Measurements from ENCODE around the gene ITPA. TPM values are rescaled to one million over a fixed set of nuclear protein-coding genes. Genes with fewer than 3 reads are reported as not detected.

ITPA gene
- total and polyA plus RNA-seq, 2 of the 4 experiments (the other 2 are of a cell fraction), result 32.4 to 49.0 TPM

DNA sequence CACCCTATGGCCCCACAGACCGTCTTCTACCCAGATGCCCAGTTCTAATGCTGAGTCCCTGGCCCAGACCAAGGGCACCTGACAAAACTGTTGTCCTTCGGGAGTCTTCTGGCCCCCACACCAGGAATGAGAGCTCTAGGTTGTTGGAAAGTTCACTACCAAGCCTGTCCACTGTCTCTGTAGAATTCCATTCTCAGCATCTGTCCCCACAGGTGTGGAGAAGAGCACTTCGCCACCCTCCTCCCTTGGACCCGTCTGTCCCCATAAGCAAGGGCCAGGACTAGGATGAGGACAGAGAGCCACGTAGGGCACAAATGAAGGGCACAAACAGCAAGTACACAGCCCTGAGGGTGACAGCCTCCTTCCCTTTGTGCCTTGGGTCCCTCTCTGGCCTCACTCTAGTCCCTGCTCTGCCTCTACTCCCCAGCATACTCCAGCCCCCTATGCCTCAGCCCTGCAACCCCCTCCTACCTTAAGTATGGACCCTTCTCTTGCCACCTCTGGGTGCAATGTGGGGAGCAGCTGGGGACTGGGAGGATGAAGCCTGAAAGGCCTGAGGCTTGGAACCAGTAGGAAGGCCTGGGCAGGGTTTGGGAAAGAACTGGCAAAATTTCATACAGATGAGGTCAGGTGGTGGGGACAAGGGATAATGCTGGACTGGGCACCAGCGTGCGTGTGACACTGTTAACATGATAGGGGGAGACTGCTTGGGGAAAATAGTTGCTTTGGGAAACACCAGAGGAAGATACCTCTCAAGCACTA lies 40.3 kb upstream of the ITPA start:
- no peak overlapping the region for H3K56ac ChIP-seq (ENCODE audit: extremely low read depth, insufficient read depth, low read length)
- H3K4ac ChIP-seq (ENCODE audit: low read depth, low read length), result no peak overlapping the region
- no peaks in the 10 kb centered on the region for H3K36me3 ChIP-seq (ENCODE audit: control insufficient read depth, insufficient read depth, low read length)
- no peak for DNase-seq
- no peak overlapping the region for H3K4me3 ChIP-seq (ENCODE audit: insufficient read depth, low read depth, low read length)
- H3K9me1 ChIP-seq (ENCODE audit: insufficient read depth, low read length), result no peaks in the 10 kb centered on the region
- no CpG with 5 or more reads among the region's 7 CpGs for WGBS, 2 experiments (ENCODE audit: extremely low coverage in 2 of 2, insufficient read length in 1 of 2)
- H2AK9ac ChIP-seq (replicated peaks; ENCODE audit: low read depth, low read length, poor library complexity), result no peak overlapping the region
- H2AFZ ChIP-seq (replicated peaks; ENCODE audit: low read length, poor library complexity), result no peak overlapping the region
- no peak overlapping the region for H3K14ac ChIP-seq (replicated peaks; ENCODE audit: low read depth, low read length)
- H4K20me1 ChIP-seq (ENCODE audit: insufficient read depth, low read length), result no peaks in the 10 kb centered on the region
- no TSS peak for BruUV-seq (replicated peaks)
- no peak overlapping the region for H4K5ac ChIP-seq (ENCODE audit: low read depth, low read length)
- no peak overlapping the region for H4K91ac ChIP-seq (ENCODE audit: insufficient read depth, low read depth, low read length)
- dilution Hi-C loops (cut with HindIII; ENCODE audit: low sequenced_read_pairs, unreplicated experiment) (no loop called here), intact Hi-C loops (cut with micrococcal nuclease) (no loop called here), in situ Hi-C loops (cut with MboI; ENCODE audit: low sequenced_read_pairs) (no loop called here)
- no peak overlapping the region for H3K9ac ChIP-seq (ENCODE audit: low read depth, low read length)
- POLR2A ChIA-PET (ENCODE audit: unreplicated experiment), result no interaction called here
- H3K27me3 ChIP-seq (ENCODE audit: control insufficient read depth, insufficient read depth, low read length), result peaks cover 31% of the 10 kb centered on the region
- H2BK5ac ChIP-seq (ENCODE audit: low read depth, low read length, poor library complexity, severe bottlenecking), result no peak overlapping the region
- CTCF ChIA-PET, result no interaction called here
- no peak for TF ChIP-seq POLR2A (IDR thresholded peaks at IDR 0.05; ENCODE audit: low read depth, low read length)
- TF ChIP-seq, protein P1, sequence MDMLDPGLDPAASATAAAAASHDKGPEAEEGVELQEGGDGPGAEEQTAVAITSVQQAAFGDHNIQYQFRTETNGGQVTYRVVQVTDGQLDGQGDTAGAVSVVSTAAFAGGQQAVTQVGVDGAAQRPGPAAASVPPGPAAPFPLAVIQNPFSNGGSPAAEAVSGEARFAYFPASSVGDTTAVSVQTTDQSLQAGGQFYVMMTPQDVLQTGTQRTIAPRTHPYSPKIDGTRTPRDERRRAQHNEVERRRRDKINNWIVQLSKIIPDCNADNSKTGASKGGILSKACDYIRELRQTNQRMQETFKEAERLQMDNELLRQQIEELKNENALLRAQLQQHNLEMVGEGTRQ (IDR thresholded peaks at IDR 0.05; ENCODE audit: low read depth, low read length), result no peak
- TF ChIP-seq, protein P2, sequence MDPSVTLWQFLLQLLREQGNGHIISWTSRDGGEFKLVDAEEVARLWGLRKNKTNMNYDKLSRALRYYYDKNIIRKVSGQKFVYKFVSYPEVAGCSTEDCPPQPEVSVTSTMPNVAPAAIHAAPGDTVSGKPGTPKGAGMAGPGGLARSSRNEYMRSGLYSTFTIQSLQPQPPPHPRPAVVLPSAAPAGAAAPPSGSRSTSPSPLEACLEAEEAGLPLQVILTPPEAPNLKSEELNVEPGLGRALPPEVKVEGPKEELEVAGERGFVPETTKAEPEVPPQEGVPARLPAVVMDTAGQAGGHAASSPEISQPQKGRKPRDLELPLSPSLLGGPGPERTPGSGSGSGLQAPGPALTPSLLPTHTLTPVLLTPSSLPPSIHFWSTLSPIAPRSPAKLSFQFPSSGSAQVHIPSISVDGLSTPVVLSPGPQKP (IDR thresholded peaks at IDR 0.05; ENCODE audit: borderline replicate concordance, low read depth, low read length), result no peak
- TF ChIP-seq RFX5 (IDR thresholded peaks at IDR 0.05; ENCODE audit: low read depth, low read length), result no peak
- no peak for TF ChIP-seq CEBPB (IDR thresholded peaks at IDR 0.05; ENCODE audit: low read depth, low read length)
- TF ChIP-seq SMC3 (IDR thresholded peaks at IDR 0.05; ENCODE audit: low read depth, low read length), result no peak
- no peak for TF ChIP-seq MAZ (IDR thresholded peaks at IDR 0.05; ENCODE audit: borderline replicate concordance, low read depth, low read length)
- TF ChIP-seq, protein P3, sequence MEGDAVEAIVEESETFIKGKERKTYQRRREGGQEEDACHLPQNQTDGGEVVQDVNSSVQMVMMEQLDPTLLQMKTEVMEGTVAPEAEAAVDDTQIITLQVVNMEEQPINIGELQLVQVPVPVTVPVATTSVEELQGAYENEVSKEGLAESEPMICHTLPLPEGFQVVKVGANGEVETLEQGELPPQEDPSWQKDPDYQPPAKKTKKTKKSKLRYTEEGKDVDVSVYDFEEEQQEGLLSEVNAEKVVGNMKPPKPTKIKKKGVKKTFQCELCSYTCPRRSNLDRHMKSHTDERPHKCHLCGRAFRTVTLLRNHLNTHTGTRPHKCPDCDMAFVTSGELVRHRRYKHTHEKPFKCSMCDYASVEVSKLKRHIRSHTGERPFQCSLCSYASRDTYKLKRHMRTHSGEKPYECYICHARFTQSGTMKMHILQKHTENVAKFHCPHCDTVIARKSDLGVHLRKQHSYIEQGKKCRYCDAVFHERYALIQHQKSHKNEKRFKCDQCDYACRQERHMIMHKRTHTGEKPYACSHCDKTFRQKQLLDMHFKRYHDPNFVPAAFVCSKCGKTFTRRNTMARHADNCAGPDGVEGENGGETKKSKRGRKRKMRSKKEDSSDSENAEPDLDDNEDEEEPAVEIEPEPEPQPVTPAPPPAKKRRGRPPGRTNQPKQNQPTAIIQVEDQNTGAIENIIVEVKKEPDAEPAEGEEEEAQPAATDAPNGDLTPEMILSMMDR (conservative IDR thresholded peaks at IDR 0.05; ENCODE audit: low read depth, low read length), result no peak
- TF ChIP-seq CHD1 (IDR thresholded peaks at IDR 0.05; ENCODE audit: low read depth, low read length), result no peak
- no peak for TF ChIP-seq NFE2L2 (IDR thresholded peaks at IDR 0.05; ENCODE audit: low read depth, low read length)
- H2BK15ac ChIP-seq (ENCODE audit: low read depth, low read length), result no peak overlapping the region
- H3K4me2 ChIP-seq (ENCODE audit: low read depth, low read length), result no peak overlapping the region
- H2AK5ac ChIP-seq (ENCODE audit: low read depth, low read length), result no peak overlapping the region
- no peaks in the 10 kb centered on the region for H3K9me3 ChIP-seq (ENCODE audit: control insufficient read depth, insufficient read depth, low read length)
- H4K8ac ChIP-seq (ENCODE audit: low read depth in 2 of 2, low read length in 2 of 2), result no peak overlapping the region
- no peak for ATAC-seq (ENCODE audit: low read depth)
- H3K79me1 ChIP-seq (ENCODE audit: low read depth in 1 of 2, low read length in 2 of 2), result peaks cover 0 to 4% of the 10 kb centered on the region in 2 experiments; a peak in 1 of 4 replicates
- no peak overlapping the region for H2BK120ac ChIP-seq (ENCODE audit: low read depth, low read length)
- H3K23ac ChIP-seq (ENCODE audit: low read depth, low read length), result no peak overlapping the region
- no peak overlapping the region for H2BK20ac ChIP-seq (ENCODE audit: low read depth, low read length)
- peaks cover 5% of the 10 kb centered on the region; the same call in 1 of the 2 replicates for H3K4me1 ChIP-seq (ENCODE audit: control insufficient read depth, insufficient read depth, low read length)
- H3K18ac ChIP-seq (ENCODE audit: low read depth, low read length), result no peak overlapping the region
- H3K27ac ChIP-seq (ENCODE audit: insufficient read depth, low read length), result no peak overlapping the region

Measured in IMR-90 (cell line).